ENCODE data around the gene ARHGAP8. TPM values are rescaled to one million over a fixed set of nuclear protein-coding genes. Genes with fewer than 3 reads are reported as not detected.

ARHGAP8 gene
- total RNA-seq, 2 experiments from 2014 or later: 3.3 to 3.4 TPM

- ChIA-PET CTCF (interaction anchor here (1.3 kb wide), 1 partner anchor 206 kb away, joined by 3 read pairs; no protein-coding TSS in a partner anchor), POLR2A (no interaction called here)
- Mint-ChIP-seq H3K9me3 (ENCODE audit: low read depth) (no peaks in the 10 kb centered on the region), H3K4me3 (no peak overlapping the region), H3K27ac (no peak overlapping the region), H3K4me1 (no peaks in the 10 kb centered on the region), H3K36me3 (ENCODE audit: low read depth) (no peaks in the 10 kb centered on the region), H3K27me3 (no peaks in the 10 kb centered on the region)
- intact Hi-C loops (cut with DNase I, micrococcal nuclease): no loop called here
- no peak for ATAC-seq
- no peak for DNase-seq
Observed at GRCh38 chr22:44890416-44891292, 138.3 kb downstream of the ARHGAP8 start.

- no peaks in the 10 kb centered on the region for H3K36me3 Mint-ChIP-seq (ENCODE audit: low read depth)
- ATAC-seq (no peak), DNase-seq (no peak)
- H3K4me3 Mint-ChIP-seq: no peak overlapping the region
- intact Hi-C loops (cut with DNase I, micrococcal nuclease): no loop called here
- H3K4me1 Mint-ChIP-seq: no peaks in the 10 kb centered on the region
- ChIA-PET CTCF (no interaction called here), POLR2A (no interaction called here)
- no peaks in the 10 kb centered on the region for H3K27me3 Mint-ChIP-seq
- no peak overlapping the region for H3K27ac Mint-ChIP-seq
- no peaks in the 10 kb centered on the region for H3K9me3 Mint-ChIP-seq (ENCODE audit: low read depth)
Observed at GRCh38 chr22:44891293-44891747, 138.9 kb downstream of the ARHGAP8 start.

- CTCF ChIA-PET: no interaction called here
- H3K36me3 Mint-ChIP-seq (ENCODE audit: low read depth): no peaks in the 10 kb centered on the region
- H3K27me3 Mint-ChIP-seq: no peaks in the 10 kb centered on the region
- no peak for ATAC-seq
- H3K4me3 Mint-ChIP-seq: no peak overlapping the region
- intact Hi-C loops (cut with DNase I, micrococcal nuclease): no loop called here
- no peak overlapping the region for H3K27ac Mint-ChIP-seq
- H3K4me1 Mint-ChIP-seq: no peaks in the 10 kb centered on the region
- DNase-seq: no peak
- POLR2A ChIA-PET: no interaction called here
- no peaks in the 10 kb centered on the region for H3K9me3 Mint-ChIP-seq (ENCODE audit: low read depth)
Observed at GRCh38 chr22:44891791-44892190, 139.4 kb downstream of the ARHGAP8 start.

GRCh38 chr22:44892243-44892642 is 139.9 kb downstream of the ARHGAP8 start:
- Mint-ChIP-seq H3K36me3 (ENCODE audit: low read depth) (no peaks in the 10 kb centered on the region), H3K27me3 (no peaks in the 10 kb centered on the region), H3K9me3 (ENCODE audit: low read depth) (no peaks in the 10 kb centered on the region), H3K4me1 (no peaks in the 10 kb centered on the region), H3K4me3 (no peak overlapping the region), H3K27ac (no peak overlapping the region)
- POLR2A ChIA-PET: interaction anchor here (0.6 kb wide), 1 partner anchor 25 kb away, joined by 5 read pairs; no protein-coding TSS in a partner anchor
- CTCF ChIA-PET: interaction anchor here (0.6 kb wide), 1 partner anchor 190 kb away, joined by 3 read pairs; no protein-coding TSS in a partner anchor
- intact Hi-C loops (cut with DNase I, micrococcal nuclease): no loop called here
- ATAC-seq (no peak), DNase-seq (no peak)

GRCh38 chr22:44892803-44893730 is 140.7 kb downstream of the ARHGAP8 start:
- H3K4me3 Mint-ChIP-seq: no peak overlapping the region
- H3K27ac Mint-ChIP-seq: no peak overlapping the region
- ChIA-PET CTCF (interaction anchor here (0.6 kb wide), 1 partner anchor 189 kb away, joined by 3 read pairs; no protein-coding TSS in a partner anchor), POLR2A (interaction anchor here (0.6 kb wide), 1 partner anchor 26 kb away, joined by 5 read pairs; no protein-coding TSS in a partner anchor)
- intact Hi-C loops (cut with DNase I, micrococcal nuclease): no loop called here
- H3K4me1 Mint-ChIP-seq: no peaks in the 10 kb centered on the region
- no peaks in the 10 kb centered on the region for H3K36me3 Mint-ChIP-seq (ENCODE audit: low read depth)
- ATAC-seq (no peak), DNase-seq (no peak)
- H3K9me3 Mint-ChIP-seq (ENCODE audit: low read depth): no peaks in the 10 kb centered on the region
- no peaks in the 10 kb centered on the region for H3K27me3 Mint-ChIP-seq

- DNase-seq: no peak
- POLR2A ChIA-PET: no interaction called here
- Mint-ChIP-seq H3K27me3 (no peaks in the 10 kb centered on the region), H3K36me3 (ENCODE audit: low read depth) (no peaks in the 10 kb centered on the region), H3K9me3 (ENCODE audit: low read depth) (no peaks in the 10 kb centered on the region), H3K4me3 (no peak overlapping the region), H3K27ac (no peak overlapping the region), H3K4me1 (no peaks in the 10 kb centered on the region)
- intact Hi-C loops (cut with DNase I, micrococcal nuclease): no loop called here
- CTCF ChIA-PET: no interaction called here
- ATAC-seq: no peak
Observed at GRCh38 chr22:44893731-44894080, 141.3 kb downstream of the ARHGAP8 start.

GRCh38 chr22:44894321-44894720 is 141.9 kb downstream of the ARHGAP8 start:
- POLR2A ChIA-PET: no interaction called here
- intact Hi-C loops (cut with DNase I, micrococcal nuclease): no loop called here
- no peak for ATAC-seq
- Mint-ChIP-seq H3K4me1 (no peaks in the 10 kb centered on the region), H3K27me3 (no peaks in the 10 kb centered on the region), H3K9me3 (ENCODE audit: low read depth) (no peaks in the 10 kb centered on the region), H3K27ac (no peak overlapping the region), H3K36me3 (ENCODE audit: low read depth) (no peaks in the 10 kb centered on the region), H3K4me3 (no peak overlapping the region)
- CTCF ChIA-PET: no interaction called here
- no peak for DNase-seq

GRCh38 chr22:44894782-44895181 is 142.4 kb downstream of the ARHGAP8 start:
- DNase-seq: no peak
- Mint-ChIP-seq H3K4me1 (no peaks in the 10 kb centered on the region), H3K27ac (no peak overlapping the region), H3K27me3 (no peaks in the 10 kb centered on the region), H3K36me3 (ENCODE audit: low read depth) (no peaks in the 10 kb centered on the region), H3K4me3 (no peak overlapping the region), H3K9me3 (ENCODE audit: low read depth) (no peaks in the 10 kb centered on the region)
- ATAC-seq: no peak
- intact Hi-C loops (cut with DNase I, micrococcal nuclease): no loop called here
- CTCF ChIA-PET: no interaction called here
- POLR2A ChIA-PET: no interaction called here

GRCh38 chr22:44895296-44896055 is 143.1 kb downstream of the ARHGAP8 start:
- DNase-seq (no peak), ATAC-seq (no peak)
- Mint-ChIP-seq H3K36me3 (ENCODE audit: low read depth) (no peaks in the 10 kb centered on the region), H3K9me3 (ENCODE audit: low read depth) (no peaks in the 10 kb centered on the region), H3K27me3 (no peaks in the 10 kb centered on the region), H3K4me1 (no peaks in the 10 kb centered on the region), H3K4me3 (no peak overlapping the region), H3K27ac (no peak overlapping the region)
- intact Hi-C loops (cut with DNase I, micrococcal nuclease): no loop called here
- CTCF ChIA-PET: no interaction called here
- POLR2A ChIA-PET: no interaction called here

GRCh38 chr22:44898236-44898635 is 145.9 kb downstream of the ARHGAP8 start:
- ChIA-PET CTCF (no interaction called here), POLR2A (no interaction called here)
- Mint-ChIP-seq H3K9me3 (ENCODE audit: low read depth) (peaks cover 7% of the 10 kb centered on the region), H3K4me3 (no peak overlapping the region), H3K4me1 (no peaks in the 10 kb centered on the region), H3K27me3 (peaks cover 8% of the 10 kb centered on the region), H3K36me3 (ENCODE audit: low read depth) (no peaks in the 10 kb centered on the region), H3K27ac (no peak overlapping the region)
- intact Hi-C loops (cut with DNase I, micrococcal nuclease): no loop called here
- no peak for DNase-seq
- ATAC-seq: no peak

GRCh38 chr22:44901301-44901700 is 148.9 kb downstream of the ARHGAP8 start:
- H3K4me1 Mint-ChIP-seq: no peaks in the 10 kb centered on the region
- ChIA-PET CTCF (no interaction called here), POLR2A (no interaction called here)
- H3K36me3 Mint-ChIP-seq (ENCODE audit: low read depth): no peaks in the 10 kb centered on the region
- H3K9me3 Mint-ChIP-seq (ENCODE audit: low read depth): peaks cover 7% of the 10 kb centered on the region
- H3K27me3 Mint-ChIP-seq: peaks cover 15% of the 10 kb centered on the region
- intact Hi-C loops (cut with DNase I, micrococcal nuclease): no loop called here
- no peak overlapping the region for H3K4me3 Mint-ChIP-seq
- ATAC-seq (no peak), DNase-seq (no peak)
- H3K27ac Mint-ChIP-seq: no peak overlapping the region
